H1 (cell line): ENCODE measurements around the gene MMUT. TPM values are rescaled to one million over a fixed set of nuclear protein-coding genes. Genes with fewer than 3 reads are reported as not detected.

Experiments
- CTCF ChIA-PET: fragments of 300-600 bp; sonication (Branson Sonifier 250); formaldehyde crosslinking; loops from one replicate; lab custom pipeline; 2021; ENCODE audit not compliant: partially characterized antibody; lab: Charles Lee
- POLR2A ChIA-PET: fragments of 300-600 bp; sonication (Branson Sonifier 250); formaldehyde crosslinking; loops from one replicate; lab custom pipeline; 2021; ENCODE audit warnings: inconsistent platforms; ENCODE audit not compliant: partially characterized antibody; lab: Charles Lee
- DNase-seq, 2 experiments: peaks; one replicate each; pipeline versions ENCODE4 v3.0.0 to v3.0.0-alpha.2; 2010 to 2022; ENCODE audit warnings: low spot score in 2 of 2, low read depth in 1 of 2, mixed read lengths in 1 of 2
- FAIRE-seq: peaks from 2 replicates; lab custom pipeline; 2011; peaks lifted over from hg19 to GRCh38; lab: Jason Lieb, UNC
- H2AFZ ChIP-seq: 2 replicates; pipeline ENCODE4 v1.8.1; 2012; ENCODE audit warnings: low read length, inconsistent platforms
- H2AK5ac ChIP-seq: 2 replicates; pipeline ENCODE4 v1.6.1; 2013; ENCODE audit warnings: low read depth, low read length
- H2BK120ac ChIP-seq: replicated peaks from 2 replicates; pipeline ENCODE3; 2013; ENCODE audit warnings: low read depth, low read length, inconsistent platforms
- H2BK12ac ChIP-seq: 2 replicates; pipeline ENCODE4 v1.6.1; 2013; ENCODE audit warnings: low read depth, low read length
- H2BK15ac ChIP-seq: 2 replicates; pipeline ENCODE4 v1.6.1; 2013; ENCODE audit warnings: low read length
- H2BK20ac ChIP-seq: 2 replicates; pipeline ENCODE4 v1.6.1; 2013; ENCODE audit warnings: low read length
- H2BK5ac ChIP-seq: 2 replicates; pipeline ENCODE4 v1.6.1; 2013; ENCODE audit warnings: low read depth, low read length
- H3K14ac ChIP-seq: 2 replicates; pipeline ENCODE4 v1.6.1; 2013; ENCODE audit warnings: inconsistent platforms; ENCODE audit not compliant: insufficient read length
- H3K18ac ChIP-seq: 2 replicates; pipeline ENCODE4 v1.6.1; 2013; ENCODE audit warnings: low read length; ENCODE audit errors: extremely low read depth
- H3K23ac ChIP-seq: 2 replicates; pipeline ENCODE4 v1.6.1; 2013; ENCODE audit warnings: inconsistent platforms; ENCODE audit not compliant: insufficient read length
- H3K23me2 ChIP-seq: 2 replicates; pipeline ENCODE4 v1.6.1; 2013; ENCODE audit warnings: low read depth, low read length
- H3K27ac ChIP-seq: 2 replicates; pipeline ENCODE4 v1.6.1; 2011; ENCODE audit warnings: low read depth, low read length, inconsistent platforms
- H3K27me3 ChIP-seq, 4 experiments: replicated peaks in 1 of 4; 1 replicate in 1 of 4; 2 replicates in 3 of 4; pipeline versions ENCODE4 v1.6.1 to v1.8.1; 2011 to 2013; ENCODE audit warnings: low read length in 3 of 4, mild to moderate bottlenecking in 3 of 4, inconsistent platforms in 2 of 4, mixed read lengths in 2 of 4, moderate library complexity in 1 of 4; ENCODE audit not compliant: control insufficient read depth in 3 of 4, insufficient read depth in 3 of 4; ENCODE audit errors: extremely low read depth in 1 of 4
- H3K36me3 ChIP-seq, 4 experiments: 2 replicates each; pipeline versions ENCODE4 v1.6.1 to v1.8.1; 2011 to 2013; ENCODE audit warnings: mild to moderate bottlenecking in 4 of 4, low read length in 3 of 4, moderate library complexity in 2 of 4, control low read depth in 1 of 4, inconsistent platforms in 1 of 4; ENCODE audit not compliant: insufficient read depth in 4 of 4, control insufficient read depth in 2 of 4
- H3K4ac ChIP-seq: replicated peaks from 2 replicates; pipeline ENCODE3; 2013; ENCODE audit warnings: low read length, low read depth, mixed read lengths, inconsistent platforms; ENCODE audit not compliant: insufficient read length
- H3K4me1 ChIP-seq, 4 experiments: replicated peaks in 1 of 4; 1 replicate in 1 of 4; 2 replicates in 3 of 4; pipeline versions ENCODE4 v1.6.1 to v1.8.1; 2011 to 2013; ENCODE audit warnings: low read length in 3 of 4, inconsistent platforms in 2 of 4, mixed read lengths in 1 of 4; ENCODE audit not compliant: insufficient read depth in 4 of 4, control insufficient read depth in 3 of 4
- H3K4me2 ChIP-seq, 2 experiments: 2 replicates each; pipeline versions ENCODE4 v1.6.1 to v1.8.1; 2011 to 2013; ENCODE audit warnings: low read depth in 2 of 2, low read length in 2 of 2, control low read depth in 1 of 2, inconsistent platforms in 1 of 2, mild to moderate bottlenecking in 1 of 2; ENCODE audit not compliant: insufficient read depth in 1 of 2
- H3K4me3 ChIP-seq, 4 experiments: fragments of 200-600, 300-600 bp in 1 of 4; sonication (generic), shearing (Covaris generic), sonication (Bioruptor Twin) in 1 of 4; 2 replicates each; pipeline versions ENCODE4 v1.5.1 to v1.8.1; 2011 to 2016; ENCODE audit warnings: low read length in 4 of 4, low read depth in 3 of 4, control low read depth in 2 of 4, inconsistent platforms in 2 of 4, mild to moderate bottlenecking in 2 of 4, mixed read lengths in 1 of 4, moderate library complexity in 1 of 4; ENCODE audit not compliant: insufficient read depth in 2 of 4; ENCODE audit errors: extremely low read depth in 1 of 4
- H3K56ac ChIP-seq: replicated peaks from 2 replicates; pipeline ENCODE3; 2013; ENCODE audit warnings: low read depth, mild to moderate bottlenecking, mixed read lengths, low read length, inconsistent platforms; ENCODE audit not compliant: insufficient read length
- H3K79me1 ChIP-seq: 2 replicates; pipeline ENCODE4 v1.6.1; 2013; ENCODE audit warnings: low read depth, low read length, control low read depth
- H3K79me2 ChIP-seq, 2 experiments: 2 replicates each; pipeline versions ENCODE4 v1.6.1 to v1.8.1; 2012 to 2013; ENCODE audit warnings: low read length in 2 of 2, mild to moderate bottlenecking in 2 of 2, inconsistent platforms in 1 of 2; ENCODE audit not compliant: insufficient read depth in 2 of 2, control insufficient read depth in 1 of 2
- H3K9ac ChIP-seq, 4 experiments: replicated peaks in 1 of 4; 1 replicate in 1 of 4; 2 replicates in 3 of 4; pipeline versions ENCODE4 v1.6.1 to v1.8.1; 2011 to 2013; ENCODE audit warnings: low read depth in 3 of 4, low read length in 3 of 4, control low read depth in 2 of 4, mild to moderate bottlenecking in 2 of 4, moderate library complexity in 2 of 4, inconsistent platforms in 1 of 4; ENCODE audit errors: extremely low read depth in 1 of 4
- H3K9me3 ChIP-seq, 2 experiments: 2 replicates each; pipeline versions ENCODE4 v1.6.1 to v1.8.1; 2012 to 2013; ENCODE audit warnings: mild to moderate bottlenecking in 2 of 2, moderate library complexity in 2 of 2, control low read depth in 1 of 2, inconsistent platforms in 1 of 2, low read depth in 1 of 2, low read length in 1 of 2, mixed read lengths in 1 of 2; ENCODE audit not compliant: insufficient read depth in 2 of 2
- H4K20me1 ChIP-seq, 2 experiments: replicated peaks in 1 of 2; 2 replicates each; pipeline versions ENCODE3 to v1.8.1; 2011 to 2013; ENCODE audit warnings: inconsistent platforms in 2 of 2, low read length in 2 of 2, mild to moderate bottlenecking in 1 of 2; ENCODE audit not compliant: insufficient read depth in 2 of 2, control insufficient read depth in 1 of 2
- H4K5ac ChIP-seq: 2 replicates; pipeline ENCODE4 v1.6.1; 2013; ENCODE audit warnings: low read length, low read depth, mixed read lengths, inconsistent platforms; ENCODE audit not compliant: insufficient read length
- H4K8ac ChIP-seq: 2 replicates; pipeline ENCODE4 v1.8.0; 2013; ENCODE audit warnings: mild to moderate bottlenecking, moderate library complexity, low read length, inconsistent platforms; ENCODE audit not compliant: insufficient read depth; ENCODE audit errors: extremely low read depth
- H4K91ac ChIP-seq: replicated peaks from 2 replicates; pipeline ENCODE3; 2013; ENCODE audit warnings: low read length, mixed read lengths, inconsistent platforms; ENCODE audit not compliant: insufficient read length
- CTBP2 ChIP-seq: IDR thresholded peaks from 2 replicates; pipeline ENCODE4 v1.7.0; 2011; ENCODE audit warnings: borderline replicate concordance, mild to moderate bottlenecking, moderate library complexity, mixed read lengths, low read length; ENCODE audit not compliant: insufficient read depth, insufficient read length
- CTCF ChIP-seq, 3 experiments: IDR thresholded peaks; 1 replicate in 2 of 3; 2 replicates in 1 of 3; pipeline versions ENCODE4 v1.5.1 to v1.6.1; 2011; ENCODE audit warnings: low read length in 3 of 3, mild to moderate bottlenecking in 3 of 3, inconsistent platforms in 2 of 3, low read depth in 1 of 3, moderate library complexity in 1 of 3; ENCODE audit not compliant: insufficient read depth in 1 of 3; ENCODE audit errors: control extremely low read depth in 1 of 3
- EP300 ChIP-seq, 2 experiments: IDR thresholded peaks; 1 replicate in 1 of 2; 2 replicates in 1 of 2; pipeline ENCODE4 v1.6.1; 2011 to 2012; ENCODE audit warnings: low read depth in 2 of 2, low read length in 2 of 2, mild to moderate bottlenecking in 2 of 2, borderline replicate concordance in 1 of 2, inconsistent platforms in 1 of 2, moderate library complexity in 1 of 2
- GABPA ChIP-seq: IDR thresholded peaks from 2 replicates; pipeline ENCODE4 v1.6.1; 2011; ENCODE audit warnings: mild to moderate bottlenecking, low read length, moderate library complexity, borderline replicate concordance; ENCODE audit not compliant: insufficient read depth
- POLR2AphosphoS5 ChIP-seq: IDR thresholded peaks from 2 replicates; pipeline ENCODE4 v1.6.1; 2011; ENCODE audit warnings: low read depth, low read length
- RAD21 ChIP-seq, 2 experiments: IDR thresholded peaks in 1 of 2; conservative IDR thresholded peaks in 1 of 2; 2 replicates each; pipeline ENCODE4 v1.6.1; 2011; ENCODE audit warnings: low read depth in 2 of 2, low read length in 2 of 2, improper control_type of control experiment in 1 of 2, inconsistent platforms in 1 of 2, mild to moderate bottlenecking in 1 of 2, moderate library complexity in 1 of 2
- WGBS, 2 experiments: shearing (Covaris generic) in 1 of 2; methylation state at CpG; one replicate each; pipeline versions ENCODE4 v1.1.6 to v1.1.7; 2013 to 2015; ENCODE audit warnings: low lambda C conversion rate in 2 of 2, mixed read lengths in 2 of 2, inconsistent platforms in 1 of 2, low coverage in 1 of 2, missing lambda C conversion rate in 1 of 2; ENCODE audit not compliant: insufficient replicate concordance in 2 of 2, insufficient coverage in 1 of 2, insufficient read length in 1 of 2; ENCODE audit errors: extremely low coverage in 1 of 2, missing lambda C conversion rate in 1 of 2; 5-methylcytosine and 5-hydroxymethylcytosine counted together
- polyA plus RNA-seq, 7 experiments: library from polyadenylated mRNA; depleted of rRNA in 3 of 7; stranded (reverse) in 5 of 7; unstranded in 2 of 7; fragments of >200 nt in 5 of 7; fragments of 200-250 nt in 2 of 7; gene quantifications; 1 replicate in 5 of 7; 2 replicates in 1 of 7; 4 replicates in 1 of 7; pipeline versions ENCODE4 v1.2.1 to v1.2.3, GENCODE V29; 2011 to 2013; ENCODE audit warnings: missing spikeins in 2 of 7, mixed read lengths in 2 of 7
- total RNA-seq: library from RNA; stranded (reverse); fragmentation: NEBNext Ultra II Directional; extraction: Animal tissue kit (Norgen Biotek cat#: 25700); gene quantifications from 2 replicates; pipeline ENCODE4 v1.2.1, GENCODE V29; 2021

MMUT gene
- total and polyA plus RNA-seq, 2 of the 8 experiments (the other 6 are each of a cell fraction or from before 2014, with no cell fraction given), result 5.2 to 13.0 TPM

- WGBS, 2 experiments, result 63% methylated on average over 1 of the region's 1 CpG; no CpG with 5 or more reads in 1 of the 2 experiments
- Histone ChIP-seq H3K79me1 (no peaks in the 10 kb centered on the region), H3K4ac (no peak overlapping the region), H4K20me1 (no peaks in the 10 kb centered on the region), H2BK15ac (no peak overlapping the region), H4K91ac (no peak overlapping the region), H3K9ac (no peak overlapping the region), H2BK20ac (no peak overlapping the region), H3K56ac (no peak overlapping the region), H3K4me3 (no peak overlapping the region), H2BK120ac (no peak overlapping the region), H3K18ac (no peak overlapping the region), H3K23me2 (no peaks in the 10 kb centered on the region), H2BK5ac (no peak overlapping the region), H3K27ac (no peak overlapping the region), H2BK12ac (no peak overlapping the region), H3K4me1 (no peaks in the 10 kb centered on the region), H3K14ac (no peak overlapping the region), H3K79me2 (no peaks in the 10 kb centered on the region), H4K8ac (no peak overlapping the region), H4K5ac (no peak overlapping the region), H3K27me3 (no peaks in the 10 kb centered on the region), H3K9me3 (no peaks in the 10 kb centered on the region), H3K4me2 (no peak overlapping the region), H3K36me3 (no peaks in the 10 kb centered on the region), H3K23ac (no peak overlapping the region), H2AK5ac (no peak overlapping the region), H2AFZ (no peak overlapping the region)
- DNase-seq (no peak), FAIRE-seq (no peak)
- peak; percentile 50 to 63 for TF ChIP-seq RAD21 (IDR thresholded peaks at IDR 0.05 in 1 of 2, conservative IDR thresholded peaks at IDR 0.05 in 1 of 2; ENCODE audit: low read depth in 2 of 2, low read length in 2 of 2)
- TF ChIP-seq POLR2AphosphoS5, result no peak
- no peak for TF ChIP-seq GABPA
- no peak for TF ChIP-seq CTBP2
- TF ChIP-seq EP300 (IDR thresholded peaks at IDR 0.05; ENCODE audit: borderline replicate concordance in 1 of 2, low read depth in 2 of 2, low read length in 2 of 2), result no peak
- TF ChIP-seq CTCF (IDR thresholded peaks at IDR 0.05; ENCODE audit: control extremely low read depth in 1 of 3, insufficient read depth in 1 of 3, low read depth in 1 of 3, low read length in 3 of 3), result peak in 1 of 3 experiments; percentile 8; a peak in 2 of 4 replicates
- ChIA-PET CTCF (no interaction called here), POLR2A (no interaction called here)
Observed at GRCh38 chr6:49423817-49424216, 39.2 kb downstream of the MMUT start.
